GM18870 (cell line): ENCODE results near the gene RAF1.

Experiments
- ATAC-seq: cut with Tn5 transposase; IDR thresholded peaks from one replicate; pipeline ENCODE4 v1.9.1; 2021; ENCODE audit warnings: moderate library complexity; ENCODE audit not compliant: unreplicated experiment

The RAF1 gene

GRCh38 chr3:12598890-12599289 lies 65.0 kb downstream of the RAF1 start:
- no peak for ATAC-seq

GRCh38 chr3:12593473-12593872 lies 70.4 kb downstream of the RAF1 start:
- no peak for ATAC-seq

- no peak for ATAC-seq
These were observed 71.8 kb downstream of the RAF1 start for GRCh38 chr3:12591997-12592715.

- ATAC-seq = no peak
These were observed 72.5 kb downstream of the RAF1 start for GRCh38 chr3:12591456-12591855.

GRCh38 chr3:12590096-12590495 lies 73.8 kb downstream of the RAF1 start:
- ATAC-seq = no peak

- ATAC-seq = no peak
These were observed 75.6 kb downstream of the RAF1 start for GRCh38 chr3:12588039-12589009.

GRCh38 chr3:12586403-12586802 lies 77.5 kb downstream of the RAF1 start:
- ATAC-seq = no peak

GRCh38 chr3:12585970-12586369 lies 77.9 kb downstream of the RAF1 start:
- peak; percentile 37 for ATAC-seq

GRCh38 chr3:12585181-12585580 lies 78.7 kb downstream of the RAF1 start:
- no peak for ATAC-seq

- no peak for ATAC-seq
These were observed 79.8 kb downstream of the RAF1 start for GRCh38 chr3:12584083-12584482.

GRCh38 chr3:12583280-12583679 lies 80.6 kb downstream of the RAF1 start:
- ATAC-seq = no peak

GRCh38 chr3:12582730-12583129 lies 81.2 kb downstream of the RAF1 start:
- no peak for ATAC-seq

- no peak for ATAC-seq
These were observed 84.0 kb downstream of the RAF1 start for GRCh38 chr3:12579905-12580304.

GRCh38 chr3:12579456-12579855 lies 84.5 kb downstream of the RAF1 start:
- ATAC-seq = no peak

- no peak for ATAC-seq
These were observed 85.2 kb downstream of the RAF1 start for GRCh38 chr3:12578742-12579141.

- no peak for ATAC-seq
These were observed 86.5 kb downstream of the RAF1 start for GRCh38 chr3:12577379-12577778.

GRCh38 chr3:12574661-12575060 lies 89.3 kb downstream of the RAF1 start:
- ATAC-seq = no peak

GRCh38 chr3:12574131-12574530 lies 89.8 kb downstream of the RAF1 start:
- ATAC-seq = no peak

GRCh38 chr3:12571986-12572385 lies 91.9 kb downstream of the RAF1 start:
- ATAC-seq = no peak

GRCh38 chr3:12569836-12570235 lies 94.1 kb downstream of the RAF1 start:
- no peak for ATAC-seq

GRCh38 chr3:12568747-12569146 lies 95.2 kb downstream of the RAF1 start:
- ATAC-seq = no peak

GRCh38 chr3:12566976-12567375 lies 96.9 kb downstream of the RAF1 start:
- no peak for ATAC-seq
